Muscle of leg (tissue), 11 donors: ENCODE results near the gene SLC28A3. TPM values are rescaled to one million over a fixed set of nuclear protein-coding genes. Genes with fewer than 3 reads are reported as not detected.

ENCODE experiments used
- DNase-seq: peaks from one replicate; pipeline ENCODE4 v3.0.0; 2013
- H3K27ac ChIP-seq: one replicate; pipeline ENCODE4 v1.5.1; 2013; ENCODE audit warnings: mild to moderate bottlenecking, low read length, control low read depth
- H3K27me3 ChIP-seq: one replicate; pipeline ENCODE4 v1.6.1; 2013; ENCODE audit warnings: low read length; ENCODE audit not compliant: control insufficient read depth, insufficient read depth
- H3K36me3 ChIP-seq: one replicate; pipeline ENCODE4 v1.6.1; 2013; ENCODE audit warnings: low read length; ENCODE audit not compliant: control insufficient read depth, insufficient read depth
- H3K4me1 ChIP-seq: one replicate; pipeline ENCODE4 v1.6.1; 2013; ENCODE audit warnings: low read length; ENCODE audit not compliant: control insufficient read depth, insufficient read depth
- H3K4me3 ChIP-seq: one replicate; pipeline ENCODE4 v1.5.1; 2013; ENCODE audit warnings: low read length, control low read depth
- H3K9me3 ChIP-seq: replicated peaks from 2 replicates; pipeline ENCODE4 v1.6.1; 2013; ENCODE audit warnings: low read depth, low read length; ENCODE audit not compliant: control insufficient read depth
- WGBS: methylation state at CpG from one replicate; pipeline ENCODE4 v1.1.5; 2013; ENCODE audit warnings: missing lambda C conversion rate; ENCODE audit not compliant: insufficient coverage; 5-methylcytosine and 5-hydroxymethylcytosine counted together
- polyA plus RNA-seq, 8 donors: library from polyadenylated mRNA; unstranded; fragments of 120-200 nt; gene quantifications; one replicate each; pipeline versions ENCODE4 v1.2.1 to v1.2.3, GENCODE V29; 2013; ENCODE audit warnings: inconsistent platforms in 1 of 8, low replicate concordance in 1 of 8; ENCODE audit not compliant: insufficient read length in 8 of 8, insufficient read depth in 1 of 8
- total RNA-seq: library from RNA; stranded (reverse); fragments of 120-200 nt; gene quantifications from one replicate; pipeline ENCODE4 v1.2.4, GENCODE V29; 2013

The SLC28A3 gene
- total and polyA plus RNA-seq, 9 donors = 0.02 to 0.29 (median 0.04) TPM; not detected in 3

GRCh38 chr9:84304166-84304565, 36.4 kb downstream of the SLC28A3 start:
- WGBS = no CpG with 5 or more reads among the region's 1 CpG
- H3K4me3 ChIP-seq = no peak overlapping the region
- no peaks in the 10 kb centered on the region for H3K36me3 ChIP-seq
- H3K4me1 ChIP-seq = no peaks in the 10 kb centered on the region
- DNase-seq = no peak
- H3K9me3 ChIP-seq = no peaks in the 10 kb centered on the region
- H3K27ac ChIP-seq = no peak overlapping the region
- H3K27me3 ChIP-seq = no peaks in the 10 kb centered on the region

GRCh38 chr9:84303061-84303460, 37.5 kb downstream of the SLC28A3 start:
- WGBS = no CpG with 5 or more reads among the region's 4 CpGs
- Histone ChIP-seq H3K4me3 (no peak overlapping the region), H3K36me3 (no peaks in the 10 kb centered on the region), H3K27ac (no peak overlapping the region), H3K27me3 (no peaks in the 10 kb centered on the region), H3K4me1 (no peaks in the 10 kb centered on the region), H3K9me3 (no peaks in the 10 kb centered on the region)
- no peak for DNase-seq

- no peaks in the 10 kb centered on the region for H3K4me1 ChIP-seq
- no peak for DNase-seq
- no peak overlapping the region for H3K4me3 ChIP-seq
- H3K27me3 ChIP-seq = no peaks in the 10 kb centered on the region
- 83% methylated on average over 1 of the region's 3 CpGs for WGBS
- H3K27ac ChIP-seq = no peak overlapping the region
- H3K9me3 ChIP-seq = no peaks in the 10 kb centered on the region
- no peaks in the 10 kb centered on the region for H3K36me3 ChIP-seq
Observed at GRCh38 chr9:84301851-84302250, 38.7 kb downstream of the SLC28A3 start.

- WGBS = 55% methylated on average over 5 of the region's 5 CpGs
- no peaks in the 10 kb centered on the region for H3K36me3 ChIP-seq
Observed at GRCh38 chr9:84300271-84300670, 40.3 kb downstream of the SLC28A3 start.

GRCh38 chr9:84297162-84297821, 43.3 kb downstream of the SLC28A3 start:
- no peak for DNase-seq
- WGBS = no CpG with 5 or more reads among the region's 4 CpGs
- no peak overlapping the region for H3K27ac ChIP-seq

More at GRCh38 chr9:84300271-84300670, 40.3 kb downstream of the SLC28A3 start:
- H3K27ac ChIP-seq = no peak overlapping the region
- H3K4me1 ChIP-seq = no peaks in the 10 kb centered on the region
- no peaks in the 10 kb centered on the region for H3K27me3 ChIP-seq
- DNase-seq = no peak
- no peak overlapping the region for H3K4me3 ChIP-seq
- no peaks in the 10 kb centered on the region for H3K9me3 ChIP-seq

GRCh38 chr9:84296146-84296843, 44.3 kb downstream of the SLC28A3 start:
- no peaks in the 10 kb centered on the region for H3K4me1 ChIP-seq
- no peaks in the 10 kb centered on the region for H3K9me3 ChIP-seq
- WGBS = 100% methylated on average over 3 of the region's 7 CpGs
- no peaks in the 10 kb centered on the region for H3K27me3 ChIP-seq
- no peak overlapping the region for H3K4me3 ChIP-seq
- DNase-seq = peak; percentile 12
- H3K36me3 ChIP-seq = no peaks in the 10 kb centered on the region
- H3K27ac ChIP-seq = no peak overlapping the region

More at GRCh38 chr9:84297162-84297821, 43.3 kb downstream of the SLC28A3 start:
- Histone ChIP-seq H3K27me3 (no peaks in the 10 kb centered on the region), H3K4me3 (no peak overlapping the region), H3K9me3 (no peaks in the 10 kb centered on the region), H3K36me3 (no peaks in the 10 kb centered on the region), H3K4me1 (no peaks in the 10 kb centered on the region)

GRCh38 chr9:84294241-84294950, 46.2 kb downstream of the SLC28A3 start:
- Histone ChIP-seq H3K4me1 (no peaks in the 10 kb centered on the region), H3K9me3 (no peaks in the 10 kb centered on the region), H3K36me3 (no peaks in the 10 kb centered on the region), H3K27ac (no peak overlapping the region), H3K27me3 (no peaks in the 10 kb centered on the region), H3K4me3 (no peak overlapping the region)
- WGBS = 100% methylated on average over 2 of the region's 5 CpGs
- DNase-seq = no peak

- no peaks in the 10 kb centered on the region for H3K27me3 ChIP-seq
- WGBS = 40% methylated on average over 2 of the region's 4 CpGs
- H3K4me3 ChIP-seq = no peak overlapping the region
- H3K27ac ChIP-seq = no peak overlapping the region
- H3K4me1 ChIP-seq = no peaks in the 10 kb centered on the region
- DNase-seq = peak; percentile 7
- H3K36me3 ChIP-seq = no peaks in the 10 kb centered on the region
- no peaks in the 10 kb centered on the region for H3K9me3 ChIP-seq
Observed at GRCh38 chr9:84293001-84293798, 47.4 kb downstream of the SLC28A3 start.

- DNase-seq = no peak
- Histone ChIP-seq H3K27ac (no peak overlapping the region), H3K9me3 (no peaks in the 10 kb centered on the region), H3K4me1 (no peaks in the 10 kb centered on the region), H3K27me3 (peaks cover 7% of the 10 kb centered on the region), H3K4me3 (no peak overlapping the region), H3K36me3 (no peaks in the 10 kb centered on the region)
- WGBS = 48% methylated on average over 2 of the region's 2 CpGs
Observed at GRCh38 chr9:84285381-84285780, 55.2 kb downstream of the SLC28A3 start.
